NCI-H524 (cell line): ENCODE data around the gene MEP1B.

Source experiments
- DNase-seq, 2 experiments: peaks; one replicate each; lab custom pipeline; 2025; lab: John Stamatoyannopoulos, UW

MEP1B gene

DNA sequence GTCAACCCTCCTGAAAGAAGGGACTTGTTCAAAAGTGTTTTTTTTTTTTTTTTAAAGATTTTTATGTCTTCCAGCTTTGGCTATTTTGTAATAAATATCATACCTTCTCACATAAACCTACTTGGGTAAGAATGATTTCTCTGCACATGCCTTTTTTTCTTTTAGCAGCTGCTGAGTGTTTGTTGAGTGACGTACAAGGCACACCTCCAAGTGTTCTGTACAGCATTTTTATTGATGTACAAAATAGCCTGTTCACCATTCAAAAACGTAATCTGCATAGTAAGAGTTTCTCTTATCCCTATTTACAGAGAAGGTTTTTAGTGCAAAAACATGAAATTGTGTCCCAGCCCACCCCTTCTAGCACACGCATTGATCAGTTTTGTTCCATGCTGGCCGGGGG, 77.6 kb downstream of the MEP1B start:
- DNase-seq: no peak
